HG03280 (cell line): Measurements from ENCODE around the gene NRSN2.

Source experiments
- ATAC-seq: cut with Tn5 transposase; IDR thresholded peaks from one replicate; pipeline ENCODE4 v1.9.1; 2021; ENCODE audit warnings: mild to moderate bottlenecking, moderate library complexity; ENCODE audit not compliant: unreplicated experiment

The NRSN2 gene

DNA sequence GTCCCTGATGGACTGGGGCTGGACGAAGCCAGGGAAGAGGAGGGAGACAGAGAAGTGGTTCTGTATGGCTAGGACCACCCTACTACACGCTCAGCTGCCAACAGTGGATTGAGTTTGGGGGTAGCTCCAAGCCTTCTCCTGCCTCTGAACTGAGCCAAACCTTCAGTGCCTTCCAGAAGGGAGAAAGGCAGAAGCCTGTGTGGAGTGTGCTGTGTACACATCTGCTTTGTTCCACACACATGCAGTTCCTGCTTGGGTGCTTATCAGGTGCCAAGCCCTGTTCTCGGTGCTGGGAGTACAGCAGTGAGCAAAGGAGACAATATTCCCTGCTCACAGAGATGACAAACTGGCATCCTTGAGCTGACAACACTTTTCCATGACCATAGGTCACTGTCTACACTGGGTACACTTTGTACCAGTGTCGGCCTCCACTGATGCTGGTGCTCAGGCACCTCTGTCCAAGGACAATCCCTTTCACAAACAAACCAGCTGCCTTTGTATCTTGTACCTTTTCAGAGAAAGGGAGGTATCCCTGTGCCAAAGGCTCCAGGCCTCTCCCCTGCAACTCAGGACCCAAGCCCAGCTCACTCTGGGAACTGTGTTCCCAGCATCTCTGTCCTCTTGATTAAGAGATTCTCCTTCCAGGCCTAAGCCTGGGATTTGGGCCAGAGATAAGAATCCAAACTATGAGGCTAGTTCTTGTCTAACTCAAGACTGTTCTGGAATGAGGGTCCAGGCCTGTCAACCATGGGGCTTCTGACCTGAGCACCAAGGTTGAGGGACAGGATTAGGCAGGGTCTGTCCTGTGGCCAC lies 49.9 kb downstream of the NRSN2 start:
- ATAC-seq: no peak

DNA sequence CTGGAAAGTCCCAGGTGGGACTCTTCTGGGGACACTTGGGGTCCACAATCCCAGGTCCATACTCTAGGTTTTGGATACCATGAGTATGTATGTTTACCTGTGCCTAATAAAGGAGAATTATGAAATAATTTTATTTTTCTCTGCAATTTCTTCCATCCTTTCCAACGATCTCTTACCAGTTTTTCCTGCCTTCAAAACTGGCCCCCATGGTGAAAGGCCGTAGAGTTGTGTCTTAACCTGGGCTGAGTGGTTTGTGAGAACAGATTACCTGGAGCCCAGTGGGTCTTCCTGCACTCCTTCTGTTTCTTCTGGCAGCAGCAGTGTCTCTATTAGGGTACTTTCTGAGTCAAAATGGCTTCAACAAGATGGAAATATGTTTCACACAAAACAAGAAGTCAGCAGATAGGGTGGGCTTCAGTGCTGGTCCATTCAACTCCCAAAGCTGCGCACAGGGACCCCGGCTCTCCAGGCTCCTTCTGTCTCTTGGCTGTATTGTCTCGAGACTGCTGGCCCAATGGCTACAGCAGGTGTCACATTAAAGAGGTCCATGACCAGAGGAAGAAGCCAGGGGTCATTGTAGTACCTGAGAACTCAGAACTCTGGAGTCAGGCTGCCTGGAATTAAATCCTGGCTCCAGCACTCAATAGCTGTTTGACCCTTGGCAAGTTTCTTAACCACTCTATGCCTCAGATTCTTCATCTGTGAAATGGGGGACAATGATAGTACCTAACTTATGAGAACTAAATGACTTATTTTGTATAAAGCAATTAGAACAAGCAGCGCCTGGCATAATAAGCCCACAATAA lies 50.7 kb downstream of the NRSN2 start:
- no peak for ATAC-seq

DNA sequence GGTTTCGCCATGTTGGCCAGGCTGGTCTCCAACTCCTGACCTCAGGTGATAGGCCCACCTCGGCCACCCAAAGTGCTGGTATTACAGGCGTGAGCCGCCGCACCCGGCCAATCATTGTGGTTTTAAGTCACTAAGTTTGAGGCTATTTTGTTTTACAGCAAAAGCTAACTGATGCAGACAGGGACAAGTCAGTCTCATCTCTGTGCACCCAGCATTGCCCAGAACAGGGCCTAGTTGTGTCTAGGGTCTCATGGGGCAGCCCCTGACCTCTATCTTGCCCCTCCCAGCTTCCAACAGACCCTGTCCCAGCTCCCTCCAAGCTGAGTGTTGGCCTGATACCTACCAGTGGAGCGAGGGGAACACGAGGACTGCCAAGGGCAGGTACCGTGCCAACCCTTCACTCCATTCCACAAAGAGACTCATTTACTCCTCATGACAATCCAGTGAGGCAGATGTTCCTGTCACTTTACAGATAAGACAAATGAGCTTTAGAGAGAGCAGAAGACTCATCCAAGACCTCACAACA lies 52.3 kb downstream of the NRSN2 start:
- ATAC-seq: no peak

DNA sequence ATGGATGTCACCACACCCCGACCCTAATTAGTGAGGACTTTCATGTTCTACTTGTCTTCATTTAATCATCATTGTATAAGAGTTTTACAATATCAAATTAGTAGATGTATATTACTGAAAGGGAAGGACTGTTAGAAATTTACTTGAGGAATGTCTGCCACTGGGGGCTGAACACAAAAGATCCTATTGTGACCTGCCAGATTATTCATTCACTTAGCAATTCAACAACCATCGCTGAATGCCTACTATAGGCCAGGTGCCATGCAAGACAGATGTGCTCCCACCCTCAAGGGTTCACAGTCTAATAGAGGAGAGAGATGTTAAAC lies 53.2 kb downstream of the NRSN2 start:
- ATAC-seq: no peak

DNA sequence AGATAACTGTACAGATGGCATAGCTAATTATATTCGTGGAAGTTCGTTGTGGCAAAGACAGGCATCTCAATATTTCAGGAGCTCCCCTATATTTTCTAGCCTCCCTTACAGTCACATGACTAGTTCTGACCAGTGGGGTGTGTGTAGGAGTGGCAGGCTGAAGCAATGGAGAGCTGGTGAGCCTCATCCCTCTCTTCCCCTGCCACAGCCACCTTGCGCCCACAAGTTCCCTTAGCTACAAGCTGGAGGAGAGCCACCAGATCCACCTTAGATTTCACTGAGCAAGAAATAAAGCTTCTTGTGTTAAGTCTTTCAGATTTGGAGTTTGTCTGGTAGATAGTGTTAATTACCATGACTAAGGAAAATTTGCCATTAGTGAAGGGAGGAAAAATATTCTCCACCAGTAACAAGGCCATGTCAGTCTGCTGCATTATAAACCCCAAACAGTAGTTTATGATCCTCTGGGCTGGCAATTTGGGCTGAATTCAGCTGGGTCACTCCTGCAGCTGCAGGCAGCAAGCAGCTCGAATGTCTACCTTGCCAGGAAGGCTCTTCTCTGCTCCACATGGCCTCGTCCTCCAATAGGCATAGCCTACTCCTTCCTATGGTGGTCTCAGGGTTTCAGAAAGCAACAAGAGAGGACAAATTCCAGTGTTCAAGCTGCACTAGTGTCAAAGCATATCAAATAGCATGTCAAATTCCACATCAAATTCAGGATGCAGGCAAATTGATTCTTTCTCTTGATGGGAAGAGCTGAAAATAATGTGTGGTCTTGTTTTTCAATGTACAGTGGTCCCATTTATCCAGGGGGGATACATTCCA lies 53.8 kb downstream of the NRSN2 start:
- ATAC-seq: no peak

DNA sequence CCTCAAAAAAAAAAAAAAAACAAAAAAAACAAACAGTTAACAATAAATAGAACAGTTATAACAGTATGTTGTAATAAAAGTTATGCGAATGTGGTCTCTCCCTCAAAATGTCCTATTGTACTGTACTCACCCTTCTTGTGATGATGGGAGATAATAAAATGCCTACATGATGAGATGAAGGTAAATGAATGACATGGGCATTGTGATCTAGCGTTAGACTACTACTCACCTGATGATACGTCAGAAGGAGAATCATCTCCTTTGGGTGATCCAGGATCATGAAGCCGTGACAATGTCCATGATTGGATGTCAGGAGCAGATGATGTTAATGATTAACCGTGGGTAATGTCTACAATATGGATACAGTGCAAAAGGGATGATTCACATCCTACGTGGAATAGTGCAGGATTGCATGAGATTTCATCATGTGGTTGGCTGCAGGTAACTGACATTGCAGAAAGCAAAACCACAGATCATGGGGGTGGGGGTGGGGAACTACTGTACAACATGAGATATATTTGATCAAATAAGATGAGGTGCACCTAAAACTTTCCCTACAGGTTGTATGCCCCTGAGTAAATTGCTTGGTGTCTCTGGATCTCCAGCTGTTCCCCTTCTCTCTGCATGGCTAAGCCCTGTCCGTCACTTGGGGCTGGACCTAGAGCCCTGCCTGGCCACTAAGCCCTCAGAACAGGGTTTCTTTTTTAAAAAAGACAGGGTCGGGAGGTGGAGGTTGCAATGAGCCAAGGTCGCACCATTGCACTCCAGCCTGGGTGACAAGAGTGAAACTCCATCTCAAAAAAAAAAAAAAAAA lies 55.0 kb downstream of the NRSN2 start:
- ATAC-seq: no peak

DNA sequence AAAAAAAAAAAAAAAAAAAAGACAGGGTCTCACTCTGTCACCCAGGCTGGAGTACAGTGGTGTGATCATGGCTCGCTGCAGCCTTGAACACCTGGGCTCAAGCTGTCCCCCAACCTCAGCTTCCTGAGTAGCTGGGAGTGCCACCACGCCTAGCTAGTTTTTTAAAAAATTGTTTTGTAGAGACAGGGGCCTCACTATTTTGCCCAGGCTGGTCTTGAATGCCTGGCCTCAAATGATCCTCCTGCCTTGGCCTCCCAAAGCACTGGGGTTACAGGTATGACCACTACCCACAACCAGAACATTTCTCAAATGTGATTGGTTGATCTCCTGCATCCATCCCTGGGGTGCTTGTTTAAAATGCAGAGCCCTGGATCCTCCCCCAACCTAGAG lies 55.6 kb downstream of the NRSN2 start:
- ATAC-seq: no peak

DNA sequence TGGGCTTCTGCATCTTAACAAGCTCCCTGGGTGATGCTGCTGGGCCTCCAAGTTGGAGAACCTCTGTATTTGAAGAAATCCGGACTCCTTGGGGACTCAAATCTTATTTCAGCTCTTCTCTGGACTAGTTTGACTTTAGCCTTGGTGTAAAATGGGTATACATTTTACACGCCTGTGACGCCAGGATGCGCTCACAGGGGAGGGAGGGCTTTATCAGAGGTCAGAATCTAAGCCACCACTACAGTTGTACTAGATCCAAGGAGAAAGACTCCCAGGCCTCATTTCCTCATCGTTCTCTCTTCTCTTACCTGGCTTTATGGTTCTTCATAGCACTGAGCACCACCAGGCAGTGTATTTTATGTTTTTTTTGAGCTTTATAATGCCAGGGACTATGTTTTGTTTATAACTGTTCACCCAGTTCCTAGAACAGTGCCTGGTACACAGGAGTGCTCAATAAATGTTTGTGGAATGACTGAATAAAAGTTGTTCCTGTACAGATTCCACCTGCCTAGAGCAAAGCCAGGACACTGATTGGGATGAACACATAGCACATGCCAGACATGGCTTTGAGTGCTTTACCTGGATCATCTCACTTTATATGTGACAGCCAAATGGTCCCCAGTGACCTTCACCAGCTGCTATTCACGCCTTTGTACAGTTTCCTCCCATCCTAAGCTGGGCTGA lies 56.1 kb downstream of the NRSN2 start:
- ATAC-seq: no peak

DNA sequence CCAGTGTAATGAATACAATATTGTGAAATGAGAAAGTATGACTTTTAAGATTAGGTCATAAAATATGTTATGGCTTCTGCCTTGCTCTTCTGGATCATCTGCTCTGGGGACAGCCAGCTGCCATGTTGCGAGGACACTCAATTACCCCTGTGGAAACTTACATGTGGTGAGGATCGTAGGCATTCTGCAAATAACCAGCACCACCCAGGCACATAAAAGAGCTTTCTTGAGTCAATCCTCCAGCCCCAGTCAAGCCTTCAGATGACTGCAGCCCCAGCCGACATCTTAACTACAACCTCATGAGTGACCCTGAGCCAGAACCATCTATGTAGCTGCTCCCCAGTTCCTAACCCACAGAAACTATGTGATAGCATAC lies 56.7 kb downstream of the NRSN2 start:
- ATAC-seq: no peak

DNA sequence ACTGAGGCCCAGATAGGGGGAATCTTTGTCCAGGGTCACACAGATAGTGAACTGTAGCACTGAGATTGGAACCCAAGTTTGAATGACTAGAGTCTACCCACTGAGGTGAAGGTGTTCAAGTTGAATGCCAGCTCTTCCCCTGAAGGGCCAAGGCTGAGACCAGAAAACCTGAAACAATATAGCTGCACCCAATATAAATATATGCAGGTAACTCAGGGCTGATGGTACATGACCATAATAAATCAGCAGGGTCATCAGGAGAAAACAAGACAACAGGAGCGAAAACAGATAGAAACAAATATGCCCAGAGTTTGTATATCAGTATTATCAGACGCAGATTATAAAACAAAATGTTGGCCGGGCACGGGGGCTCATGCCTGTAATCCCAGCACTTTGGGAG lies 57.2 kb downstream of the NRSN2 start:
- no peak for ATAC-seq
